Brain microvascular endothelial cell (primary cell): ENCODE measurements around the gene NDUFAF2.

ENCODE experiments used
- DNase-seq: peaks from one replicate; pipeline ENCODE4 v3.0.0-alpha.2; 2020
- H3K27ac ChIP-seq: fragments of 250-450 bp; sonication (Bioruptor Pico); 2 replicates; pipeline ENCODE4 v1.5.1; 2020; ENCODE audit warnings: mild to moderate bottlenecking, moderate library complexity
- H3K27me3 ChIP-seq: fragments of 250-450 bp; sonication (Bioruptor Pico); replicated peaks from 2 replicates; pipeline ENCODE4 v1.5.1; 2020; ENCODE audit warnings: mild to moderate bottlenecking
- H3K36me3 ChIP-seq: fragments of 250-450 bp; sonication (Bioruptor Pico); replicated peaks from 2 replicates; pipeline ENCODE4 v1.5.1; 2020; ENCODE audit warnings: mild to moderate bottlenecking
- H3K4me3 ChIP-seq: 2 replicates; pipeline ENCODE4 v1.5.1; 2011; ENCODE audit warnings: low read depth, mild to moderate bottlenecking, control low read depth, low read length, moderate library complexity
- in situ Hi-C: cut with HindIII; loops from 2 replicates; pipeline ENCODE4 v1.10.0; 2017; ENCODE audit warnings: low sequenced_read_pairs, low pct_ligation_motif_present
- TF ChIP-seq, protein P1 (sequence below): IDR thresholded peaks from 2 replicates; pipeline ENCODE4 v1.5.1; 2011; ENCODE audit warnings: low read depth, mild to moderate bottlenecking, moderate library complexity, low read length, control low read depth, inconsistent platforms; ENCODE audit errors: missing control alignments

Gene NDUFAF2

DNA sequence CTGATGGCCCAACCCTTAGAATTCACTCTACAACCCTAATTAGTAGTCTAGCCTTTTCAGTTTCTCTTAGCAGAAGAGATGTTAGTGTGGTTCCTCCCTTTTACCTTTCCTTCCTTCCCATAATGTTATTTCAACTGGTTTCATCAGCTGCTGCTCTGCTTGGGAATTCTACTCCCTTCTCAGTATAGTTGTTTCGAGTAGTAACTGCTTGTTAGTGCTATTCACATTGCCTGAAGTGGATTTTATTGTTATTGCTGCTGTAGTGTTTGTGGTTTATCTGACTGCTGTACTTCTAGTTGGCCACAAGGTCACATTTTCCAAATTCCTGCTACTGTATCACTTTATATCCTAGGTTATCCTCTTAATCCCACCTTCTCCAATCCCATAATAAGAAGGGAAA, 187.6 kb downstream of the NDUFAF2 start:
- Histone ChIP-seq H3K27ac (no peak overlapping the region), H3K27me3 (no peaks in the 10 kb centered on the region), H3K36me3 (no peaks in the 10 kb centered on the region), H3K4me3 (no peak overlapping the region)
- TF ChIP-seq, protein P1, sequence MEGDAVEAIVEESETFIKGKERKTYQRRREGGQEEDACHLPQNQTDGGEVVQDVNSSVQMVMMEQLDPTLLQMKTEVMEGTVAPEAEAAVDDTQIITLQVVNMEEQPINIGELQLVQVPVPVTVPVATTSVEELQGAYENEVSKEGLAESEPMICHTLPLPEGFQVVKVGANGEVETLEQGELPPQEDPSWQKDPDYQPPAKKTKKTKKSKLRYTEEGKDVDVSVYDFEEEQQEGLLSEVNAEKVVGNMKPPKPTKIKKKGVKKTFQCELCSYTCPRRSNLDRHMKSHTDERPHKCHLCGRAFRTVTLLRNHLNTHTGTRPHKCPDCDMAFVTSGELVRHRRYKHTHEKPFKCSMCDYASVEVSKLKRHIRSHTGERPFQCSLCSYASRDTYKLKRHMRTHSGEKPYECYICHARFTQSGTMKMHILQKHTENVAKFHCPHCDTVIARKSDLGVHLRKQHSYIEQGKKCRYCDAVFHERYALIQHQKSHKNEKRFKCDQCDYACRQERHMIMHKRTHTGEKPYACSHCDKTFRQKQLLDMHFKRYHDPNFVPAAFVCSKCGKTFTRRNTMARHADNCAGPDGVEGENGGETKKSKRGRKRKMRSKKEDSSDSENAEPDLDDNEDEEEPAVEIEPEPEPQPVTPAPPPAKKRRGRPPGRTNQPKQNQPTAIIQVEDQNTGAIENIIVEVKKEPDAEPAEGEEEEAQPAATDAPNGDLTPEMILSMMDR = no peak
- peak; percentile 15 for DNase-seq
- in situ Hi-C loops = no loop called here

DNA sequence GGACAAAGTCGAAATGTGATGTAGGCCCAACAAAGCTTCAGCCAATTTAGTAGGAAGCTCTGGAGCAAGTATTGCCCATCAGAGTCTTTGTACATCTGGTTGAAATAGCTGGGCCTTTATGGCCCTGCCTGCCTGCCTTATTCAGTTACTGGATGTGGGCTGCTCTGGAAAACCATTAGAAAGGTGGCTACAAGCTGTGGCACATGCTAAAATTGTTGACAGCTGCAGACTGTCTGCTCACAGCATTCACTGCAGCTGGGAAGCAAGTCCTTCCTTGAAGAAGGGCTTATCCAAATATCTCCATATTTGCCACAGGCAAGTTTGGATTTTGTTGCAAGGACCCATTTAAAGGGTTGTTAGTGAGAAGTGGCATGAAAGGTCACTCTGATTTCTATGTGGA, 192.8 kb downstream of the NDUFAF2 start:
- no peak overlapping the region for H3K27ac ChIP-seq
- TF ChIP-seq, protein P1 = no peak
- no peaks in the 10 kb centered on the region for H3K36me3 ChIP-seq
- no peaks in the 10 kb centered on the region for H3K27me3 ChIP-seq
- no peak for DNase-seq
- H3K4me3 ChIP-seq = no peak overlapping the region
- in situ Hi-C loops = no loop called here

DNA sequence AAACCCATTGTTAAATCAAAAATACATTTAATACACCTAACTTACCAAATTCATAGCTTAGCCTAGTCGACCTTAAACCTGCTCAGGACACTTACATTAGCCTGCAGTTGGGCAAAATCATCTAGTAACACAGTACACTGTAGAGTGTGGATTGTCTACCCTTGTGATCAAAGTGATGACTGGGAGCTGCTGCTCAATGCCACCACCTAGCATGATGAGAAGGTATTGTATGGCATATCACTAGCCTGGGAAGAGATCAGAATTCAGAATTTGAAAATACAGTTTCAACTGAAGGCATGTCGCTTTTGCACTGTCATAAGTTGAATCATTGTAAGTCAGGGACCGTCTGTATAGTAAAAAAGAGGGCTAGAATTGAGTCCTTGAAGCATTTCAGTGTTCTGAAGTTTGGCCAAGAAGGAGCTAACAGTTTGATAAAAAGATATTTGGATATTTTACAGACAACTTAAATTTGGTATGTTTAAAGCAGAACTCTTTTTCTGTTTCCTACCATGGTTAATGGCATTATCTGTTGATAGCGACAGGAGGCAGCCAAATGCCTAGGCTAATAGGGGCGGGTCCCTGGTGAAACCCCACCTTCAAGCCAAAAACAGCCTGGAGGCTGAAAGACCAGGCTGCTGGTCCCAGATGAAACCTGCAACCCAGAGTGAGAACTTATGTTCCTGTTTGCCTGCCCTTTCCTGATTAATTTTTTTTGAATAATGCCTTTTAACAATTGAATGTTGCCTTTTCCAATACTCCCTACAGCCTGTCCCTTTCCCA, 194.3 kb downstream of the NDUFAF2 start:
- Histone ChIP-seq H3K27ac (no peak overlapping the region), H3K27me3 (no peaks in the 10 kb centered on the region), H3K36me3 (no peaks in the 10 kb centered on the region), H3K4me3 (no peak overlapping the region)
- TF ChIP-seq, protein P1 = peak; percentile 66
- peak; percentile 14 for DNase-seq
- in situ Hi-C loops = no loop called here

DNA sequence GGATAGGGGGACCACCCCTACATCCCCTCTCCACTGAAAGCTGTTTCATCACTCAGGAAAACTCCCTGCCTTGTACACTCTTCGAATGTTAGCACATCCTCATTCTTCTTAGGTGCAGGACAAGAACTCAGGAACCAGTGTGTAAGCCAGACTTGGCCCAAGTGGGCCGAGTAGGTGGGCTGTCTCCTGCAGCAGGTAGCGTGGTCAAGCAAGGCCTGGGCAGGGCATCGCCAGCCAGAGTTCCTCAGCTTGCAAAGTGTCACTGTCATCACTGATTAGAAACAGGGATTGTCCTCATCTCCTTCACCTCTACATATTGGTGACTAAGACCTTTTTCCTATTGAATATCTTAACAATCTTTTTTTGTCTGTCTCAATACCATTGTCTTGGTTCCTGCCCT, 194.9 kb downstream of the NDUFAF2 start:
- H3K27me3 ChIP-seq = no peaks in the 10 kb centered on the region
- in situ Hi-C loops = no loop called here
- H3K27ac ChIP-seq = no peak overlapping the region
- DNase-seq = no peak
- no peak overlapping the region for H3K4me3 ChIP-seq
- no peaks in the 10 kb centered on the region for H3K36me3 ChIP-seq
- TF ChIP-seq, protein P1 = no peak

DNA sequence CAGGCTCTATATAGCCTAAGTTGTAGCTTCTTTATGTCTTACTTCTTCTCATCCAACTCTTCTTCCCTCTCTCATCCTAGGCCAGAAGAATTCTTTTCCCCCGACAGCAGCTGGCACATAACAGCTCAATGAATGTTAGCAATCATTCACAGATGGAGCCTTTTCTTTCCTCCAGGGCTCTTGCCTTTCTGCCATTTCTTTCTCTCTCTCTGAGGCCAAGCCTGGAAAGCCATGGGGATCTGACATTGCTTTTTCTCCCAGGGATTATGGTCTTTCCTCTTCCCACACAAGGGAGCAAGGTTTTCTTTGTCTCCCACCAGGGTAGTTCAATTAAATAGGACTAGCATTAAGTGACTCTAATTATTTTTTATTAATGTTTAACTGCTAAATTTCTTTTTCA, 196.8 kb downstream of the NDUFAF2 start:
- H3K27ac ChIP-seq = no peak overlapping the region
- DNase-seq = no peak
- TF ChIP-seq, protein P1 = no peak

DNA sequence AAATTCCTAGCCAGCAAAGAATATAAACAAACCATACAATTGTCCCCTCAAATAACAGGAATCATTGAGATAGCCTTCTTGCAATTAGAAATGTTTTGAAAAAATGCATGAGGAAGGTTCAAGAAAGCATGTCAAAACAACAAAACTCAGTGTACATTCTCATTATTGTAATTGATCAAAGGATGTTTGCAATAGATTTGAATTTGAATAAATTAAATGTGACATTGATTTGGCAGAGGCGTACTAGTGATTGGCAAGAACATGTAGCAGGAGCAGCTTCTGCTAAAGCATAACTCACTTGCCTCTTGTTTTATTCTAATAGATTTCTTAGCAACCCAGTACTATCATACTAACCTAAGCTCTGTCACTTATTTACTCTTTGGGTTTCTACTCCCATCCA, 197.4 kb downstream of the NDUFAF2 start:
- TF ChIP-seq, protein P1 = no peak
- no peaks in the 10 kb centered on the region for H3K27me3 ChIP-seq
- no peaks in the 10 kb centered on the region for H3K36me3 ChIP-seq
- H3K27ac ChIP-seq = no peak overlapping the region
- no peak overlapping the region for H3K4me3 ChIP-seq
- DNase-seq = no peak
- in situ Hi-C loops = no loop called here

More for the DNA sequence above, 196.8 kb downstream of the NDUFAF2 start:
- Histone ChIP-seq H3K36me3 (no peaks in the 10 kb centered on the region), H3K4me3 (no peak overlapping the region), H3K27me3 (no peaks in the 10 kb centered on the region)
- in situ Hi-C loops = no loop called here
